Neural cell (in vitro differentiated cells): Measurements from ENCODE around the gene PFKP. TPM values are rescaled to one million over a fixed set of nuclear protein-coding genes. Genes with fewer than 3 reads are reported as not detected.

Experiments used
- H2AFZ ChIP-seq: fragments of 200-600, 300-800 bp; sonication (generic), shearing (Covaris generic); 2 replicates; pipeline ENCODE4 v1.6.0; 2014; ENCODE audit warnings: low read depth, mild to moderate bottlenecking, antibody characterized with exemption, low read length, moderate library complexity
- H3F3A ChIP-seq: fragments of 200-600 bp; shearing (Covaris generic); 2 replicates; pipeline ENCODE4 v1.6.1; 2016; ENCODE audit warnings: mild to moderate bottlenecking, moderate library complexity, mixed read lengths, antibody characterized with exemption, low read length; ENCODE audit not compliant: insufficient read depth, poor library complexity, severe bottlenecking
- H3K27ac ChIP-seq: fragments of 200-600, 300-800 bp; sonication (generic), shearing (Covaris generic); 2 replicates; pipeline ENCODE4 v1.5.1; 2014; ENCODE audit warnings: mild to moderate bottlenecking, low read length, moderate library complexity
- H3K27me3 ChIP-seq: fragments of 300-800, 200-600 bp; sonication (generic), shearing (Covaris generic); 2 replicates; pipeline ENCODE4 v1.6.0; 2014; ENCODE audit warnings: mild to moderate bottlenecking, low read depth, low read length, moderate library complexity; ENCODE audit not compliant: insufficient read depth
- H3K36me3 ChIP-seq: fragments of 300-800, 200-600 bp; sonication (generic), shearing (Covaris generic); 2 replicates; pipeline ENCODE4 v1.5.1; 2014; ENCODE audit warnings: mild to moderate bottlenecking, antibody characterized with exemption, low read length, moderate library complexity; ENCODE audit not compliant: insufficient read depth
- H3K4me2 ChIP-seq: fragments of 300-800, 200-600 bp; sonication (generic), shearing (Covaris generic); 2 replicates; pipeline ENCODE4 v1.6.0; 2014; ENCODE audit warnings: mild to moderate bottlenecking, low read length
- H3K4me3 ChIP-seq: fragments of 300-800, 200-600 bp; sonication (generic), shearing (Covaris generic); 2 replicates; pipeline ENCODE4 v1.5.1; 2014; ENCODE audit warnings: mild to moderate bottlenecking, low read length, moderate library complexity
- H3K79me2 ChIP-seq: fragments of 200-600 bp; shearing (Covaris generic); replicated peaks from 2 replicates; pipeline ENCODE4 v1.6.0; 2014; ENCODE audit warnings: mild to moderate bottlenecking, low read length, moderate library complexity; ENCODE audit not compliant: insufficient read depth
- H3K9ac ChIP-seq: fragments of 300-800, 200-600 bp; sonication (generic), shearing (Covaris generic); 2 replicates; pipeline ENCODE4 v1.6.1; 2016; ENCODE audit warnings: mild to moderate bottlenecking, low read length, mixed read lengths
- H3K9me2 ChIP-seq: fragments of 200-600 bp; shearing (Covaris generic); 2 replicates; pipeline ENCODE4 v1.6.1; 2016; ENCODE audit warnings: mild to moderate bottlenecking, low read length, mixed read lengths; ENCODE audit not compliant: insufficient read depth
- H3K9me3 ChIP-seq: fragments of 200-600, 300-800 bp; sonication (generic), shearing (Covaris generic); 2 replicates; pipeline ENCODE4 v1.6.1; 2016; ENCODE audit warnings: mild to moderate bottlenecking, mixed run types, low read length, moderate library complexity, mixed read lengths
- H4K20me1 ChIP-seq: fragments of 200-600 bp; shearing (Covaris generic); 2 replicates; pipeline ENCODE4 v1.6.1; 2016; ENCODE audit warnings: mild to moderate bottlenecking, mixed run types; ENCODE audit not compliant: insufficient read depth
- CTCF ChIP-seq: fragments of 450-650 bp; IDR thresholded peaks from 2 replicates; pipeline ENCODE4 v1.5.1; 2014; ENCODE audit warnings: antibody characterized with exemption, mild to moderate bottlenecking, moderate library complexity; ENCODE audit not compliant: poor library complexity, severe bottlenecking
- EP300 ChIP-seq: fragments of 450-650 bp; conservative IDR thresholded peaks from 2 replicates; pipeline ENCODE4 v1.6.1; 2014; ENCODE audit warnings: antibody characterized with exemption, mild to moderate bottlenecking, moderate library complexity; ENCODE audit not compliant: poor library complexity, severe bottlenecking
- EZH2 ChIP-seq: fragments of 200-600, 300-800 bp; shearing (Covaris generic), sonication (generic); IDR thresholded peaks from 2 replicates; pipeline ENCODE4 v1.6.1; 2014; ENCODE audit warnings: antibody characterized with exemption, low read length, borderline replicate concordance, mild to moderate bottlenecking; ENCODE audit not compliant: insufficient read depth, poor library complexity, severe bottlenecking
- MXI1 ChIP-seq: fragments of 450-650 bp; conservative IDR thresholded peaks from 2 replicates; pipeline ENCODE4 v1.6.1; 2014; ENCODE audit warnings: antibody characterized with exemption, mild to moderate bottlenecking; ENCODE audit not compliant: poor library complexity, severe bottlenecking
- POLR2AphosphoS5 ChIP-seq: IDR thresholded peaks from 2 replicates; pipeline ENCODE4 v1.6.1; 2012
- RAD21 ChIP-seq: fragments of 450-650 bp; conservative IDR thresholded peaks from 2 replicates; pipeline ENCODE4 v1.6.1; 2014; ENCODE audit warnings: antibody characterized with exemption, mild to moderate bottlenecking, moderate library complexity
- REST ChIP-seq: IDR thresholded peaks from 2 replicates; pipeline ENCODE4 v1.6.1; 2012; ENCODE audit warnings: borderline replicate concordance
- SMC3 ChIP-seq: fragments of 450-650 bp; conservative IDR thresholded peaks from 2 replicates; pipeline ENCODE4 v1.6.1; 2014; ENCODE audit warnings: antibody characterized with exemption, mild to moderate bottlenecking, moderate library complexity; ENCODE audit not compliant: poor library complexity
- TAF1 ChIP-seq: IDR thresholded peaks from 2 replicates; pipeline ENCODE4 v1.6.1; 2012; ENCODE audit warnings: low read depth
- polyA plus RNA-seq: library from polyadenylated mRNA; depleted of rRNA; stranded (reverse); fragments of >200 nt; gene quantifications from 2 replicates; pipeline ENCODE4 v1.2.3, GENCODE V29; 2014

PFKP gene
- polyA plus RNA-seq, 1 donor from 2014 or later, result 27.9 TPM

GRCh38 chr10:3048119-3049019 lies 19.0 kb upstream of the PFKP start:
- Histone ChIP-seq H3K36me3 (no peaks in the 10 kb centered on the region), H2AFZ (no peak overlapping the region), H3K79me2 (no peaks in the 10 kb centered on the region), H3K27me3 (no peaks in the 10 kb centered on the region), H3K4me3 (no peak overlapping the region), H3K4me2 (no peak overlapping the region), H3K27ac (no peak overlapping the region), H3K9ac (no peak overlapping the region), H3K9me2 (no peaks in the 10 kb centered on the region), H4K20me1 (no peaks in the 10 kb centered on the region), H3K9me3 (no peaks in the 10 kb centered on the region), H3F3A (no peaks in the 10 kb centered on the region)
- TF ChIP-seq TAF1, result no peak
- no peak for TF ChIP-seq REST
- no peak for TF ChIP-seq RAD21
- no peak for TF ChIP-seq EZH2
- TF ChIP-seq CTCF, result no peak
- TF ChIP-seq POLR2AphosphoS5, result no peak
- no peak for TF ChIP-seq EP300
- no peak for TF ChIP-seq SMC3
- no peak for TF ChIP-seq MXI1

- TF ChIP-seq REST (no peak), POLR2AphosphoS5 (no peak), RAD21 (no peak), EZH2 (no peak), TAF1 (no peak), SMC3 (no peak), CTCF (no peak), MXI1 (no peak)
Observed at GRCh38 chr10:3051692-3052091, 15.7 kb upstream of the PFKP start.

More at GRCh38 chr10:3051692-3052091, 15.7 kb upstream of the PFKP start:
- H3K27me3 ChIP-seq, result no peaks in the 10 kb centered on the region
- H3K9me3 ChIP-seq, result no peaks in the 10 kb centered on the region
- H3K36me3 ChIP-seq, result no peaks in the 10 kb centered on the region
- H3K4me2 ChIP-seq, result no peak overlapping the region
- no peak overlapping the region for H3K27ac ChIP-seq
- H4K20me1 ChIP-seq, result no peaks in the 10 kb centered on the region
- H2AFZ ChIP-seq, result no peak overlapping the region
- H3K9me2 ChIP-seq, result no peaks in the 10 kb centered on the region
- H3K4me3 ChIP-seq, result no peak overlapping the region
- H3K9ac ChIP-seq, result no peak overlapping the region
- no peaks in the 10 kb centered on the region for H3K79me2 ChIP-seq
- H3F3A ChIP-seq, result no peaks in the 10 kb centered on the region
